HCT116 (cell line): ENCODE results near the gene AKAP12. TPM values are rescaled to one million over a fixed set of nuclear protein-coding genes. Genes with fewer than 3 reads are reported as not detected.
A peak's percentile ranks its signal among the peaks of the same experiment; 100 is the strongest.

Experiments
- ATAC-seq: fragments of 200-7000 bp; cut with Tn5 transposase; 2 replicates; pipeline ENCODE4 v1.9.1; 2020; ENCODE audit warnings: mild to moderate bottlenecking, moderate library complexity
- BruUV-seq: library from RNA; stranded (reverse); fragments of 400-500 nt; replicated peaks from 2 replicates; lab custom pipeline; 2021; lab: Mats Ljungman, UMichigan
- CTCF ChIA-PET: fragments of 300-600 bp; sonication (Branson Sonifier 250); formaldehyde crosslinking; loops from one replicate; lab custom pipeline; 2021; ENCODE audit warnings: antibody characterized with exemption; lab: Charles Lee
- POLR2A ChIA-PET: fragments of 300-600, 350-600 bp; sonication (Branson Sonifier 250); formaldehyde crosslinking; loops from one replicate; lab custom pipeline; 2021; ENCODE audit warnings: antibody characterized with exemption; lab: Charles Lee
- RAD21 ChIA-PET, 2 experiments: fragments of 300-600 bp; sonication (Branson Sonifier 250); formaldehyde crosslinking; loops; one replicate each; lab custom pipeline; 2023; ENCODE audit warnings: low total read pairs in 2 of 2; ENCODE audit not compliant: uncharacterized antibody in 2 of 2, unreplicated experiment in 2 of 2, low non-redundant PET in 1 of 2; lab: Charles Lee
- DNase-seq: peaks from one replicate; pipeline ENCODE4 v3.0.0-alpha.2; 2010; ENCODE audit warnings: low read depth, low spot score
- H2AFZ ChIP-seq: fragments of 200-600 bp; shearing (Covaris generic), sonication (generic); 2 replicates; pipeline ENCODE4 v1.6.1; 2017; ENCODE audit warnings: low read depth, mixed run types, mixed read lengths, antibody characterized with exemption, low read length; ENCODE audit not compliant: poor library complexity, severe bottlenecking
- H3K27ac ChIP-seq: 2 replicates; pipeline ENCODE4 v1.5.1; 2012; ENCODE audit warnings: low read depth, low read length
- H3K27me3 ChIP-seq: fragments of 200-600 bp; sonication (generic); 2 replicates; pipeline ENCODE4 v1.6.1; 2016; ENCODE audit warnings: mixed run types, low read length, mixed read lengths; ENCODE audit not compliant: insufficient read depth
- H3K36me3 ChIP-seq, 2 experiments: fragments of 200-500 bp in 1 of 2; fragments of 200-600 bp in 1 of 2; sonication (Bioruptor generic) in 1 of 2; sonication (generic) in 1 of 2; 2 replicates each; pipeline versions ENCODE4 v1.5.1 to v1.6.1; 2014 to 2016; ENCODE audit warnings: low read length in 2 of 2, inconsistent platforms in 1 of 2, mixed read lengths in 1 of 2, mixed run types in 1 of 2; ENCODE audit not compliant: insufficient read depth in 2 of 2, control insufficient read depth in 1 of 2
- H3K4me1 ChIP-seq, 2 experiments: fragments of 200-600 bp in 1 of 2; sonication (generic) in 1 of 2; 2 replicates each; pipeline versions ENCODE4 v1.5.1 to v1.6.1; 2012 to 2017; ENCODE audit warnings: low read length in 2 of 2, inconsistent platforms in 1 of 2, mild to moderate bottlenecking in 1 of 2, mixed read lengths in 1 of 2, mixed run types in 1 of 2, moderate library complexity in 1 of 2; ENCODE audit not compliant: insufficient read depth in 2 of 2, control insufficient read depth in 1 of 2
- H3K4me2 ChIP-seq: fragments of 200-600 bp; sonication (generic); 2 replicates; pipeline ENCODE4 v1.6.1; 2017; ENCODE audit warnings: mixed run types, low read length, mixed read lengths
- H3K4me3 ChIP-seq, 2 experiments: fragments of 200-600 bp in 1 of 2; sonication (generic) in 1 of 2; replicated peaks in 1 of 2; 2 replicates each; pipeline ENCODE4 v1.5.1; 2011 to 2016; ENCODE audit warnings: low read length in 2 of 2, control low read depth in 1 of 2, low read depth in 1 of 2, mild to moderate bottlenecking in 1 of 2, mixed read lengths in 1 of 2, mixed run types in 1 of 2
- H3K79me2 ChIP-seq: fragments of 200-600 bp; sonication (generic); 2 replicates; pipeline ENCODE4 v1.6.1; 2017; ENCODE audit warnings: mild to moderate bottlenecking, mixed run types, low read length, moderate library complexity, mixed read lengths; ENCODE audit not compliant: insufficient read depth
- H3K9ac ChIP-seq: fragments of 200-600 bp; sonication (generic); 2 replicates; pipeline ENCODE4 v1.6.1; 2016; ENCODE audit warnings: low read length, mixed read lengths
- H3K9me2 ChIP-seq: fragments of 200-600 bp; sonication (generic), shearing (Covaris generic); 2 replicates; pipeline ENCODE4 v1.6.1; 2017; ENCODE audit warnings: mixed run types, mild to moderate bottlenecking, moderate library complexity; ENCODE audit not compliant: insufficient read depth
- H3K9me3 ChIP-seq, 2 experiments: fragments of 200-500 bp in 1 of 2; fragments of 200-600 bp in 1 of 2; sonication (Bioruptor generic) in 1 of 2; sonication (generic) in 1 of 2; 2 replicates each; pipeline ENCODE4 v1.6.1; 2014 to 2017; ENCODE audit warnings: low read length in 2 of 2, mixed read lengths in 2 of 2, inconsistent platforms in 1 of 2, low read depth in 1 of 2, mild to moderate bottlenecking in 1 of 2, mixed run types in 1 of 2, moderate library complexity in 1 of 2; ENCODE audit not compliant: control insufficient read depth in 1 of 2, insufficient read depth in 1 of 2
- H4K20me1 ChIP-seq: fragments of 200-600 bp; sonication (generic), shearing (Covaris generic); 2 replicates; pipeline ENCODE4 v1.6.1; 2017; ENCODE audit warnings: mixed run types, mild to moderate bottlenecking, moderate library complexity; ENCODE audit not compliant: insufficient read depth
- CBX3 ChIP-seq: IDR thresholded peaks from 2 replicates; pipeline ENCODE4 v1.6.1; 2012; ENCODE audit warnings: low read depth
- JUND ChIP-seq: IDR thresholded peaks from 2 replicates; pipeline ENCODE4 v1.6.1; 2012
- POLR2AphosphoS5 ChIP-seq: IDR thresholded peaks from 2 replicates; pipeline ENCODE4 v1.6.1; 2011; ENCODE audit warnings: mild to moderate bottlenecking, low read depth, low read length, moderate library complexity
- SIN3A ChIP-seq: IDR thresholded peaks from 2 replicates; pipeline ENCODE4 v1.6.1; 2012; ENCODE audit warnings: low read depth
- SP1 ChIP-seq: IDR thresholded peaks from 2 replicates; pipeline ENCODE4 v1.6.1; 2012; ENCODE audit warnings: low read depth
- intact Hi-C: fragments of 100-400 bp; cut with micrococcal nuclease; formaldehyde crosslinking; loops from 2 replicates; pipeline ENCODE4 v1.10.0; 2022
- total RNA-seq: library from RNA; stranded (reverse); gene quantifications from one replicate; pipeline ENCODE4 v1.2.1, GENCODE V29; 2021; ENCODE audit not compliant: unreplicated experiment
- TF ChIP-seq, protein P1 (sequence below): IDR thresholded peaks from 2 replicates; pipeline ENCODE4 v1.6.1; 2012; ENCODE audit warnings: low read depth

The AKAP12 gene
- total RNA-seq, 1 experiment from 2014 or later: 1,220 TPM

DNA sequence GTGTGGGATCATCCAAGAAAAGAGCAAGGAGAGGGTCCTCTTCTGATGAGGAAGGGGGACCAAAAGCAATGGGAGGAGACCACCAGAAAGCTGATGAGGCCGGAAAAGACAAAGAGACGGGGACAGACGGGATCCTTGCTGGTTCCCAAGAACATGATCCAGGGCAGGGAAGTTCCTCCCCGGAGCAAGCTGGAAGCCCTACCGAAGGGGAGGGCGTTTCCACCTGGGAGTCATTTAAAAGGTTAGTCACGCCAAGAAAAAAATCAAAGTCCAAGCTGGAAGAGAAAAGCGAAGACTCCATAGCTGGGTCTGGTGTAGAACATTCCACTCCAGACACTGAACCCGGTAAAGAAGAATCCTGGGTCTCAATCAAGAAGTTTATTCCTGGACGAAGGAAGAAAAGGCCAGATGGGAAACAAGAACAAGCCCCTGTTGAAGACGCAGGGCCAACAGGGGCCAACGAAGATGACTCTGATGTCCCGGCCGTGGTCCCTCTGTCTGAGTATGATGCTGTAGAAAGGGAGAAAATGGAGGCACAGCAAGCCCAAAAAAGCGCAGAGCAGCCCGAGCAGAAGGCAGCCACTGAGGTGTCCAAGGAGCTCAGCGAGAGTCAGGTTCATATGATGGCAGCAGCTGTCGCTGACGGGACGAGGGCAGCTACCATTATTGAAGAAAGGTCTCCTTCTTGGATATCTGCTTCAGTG, 110.8 kb downstream of the AKAP12 start:
- no TSS peak for BruUV-seq
- peaks cover 93% of the 10 kb centered on the region for H3K79me2 ChIP-seq
- TF ChIP-seq JUND: no peak
- no peak for TF ChIP-seq CBX3
- 0 out of 2 replicates have a peak, but pooled peaks have one; percentile 16 for TF ChIP-seq SIN3A
- no peak for TF ChIP-seq SP1
- TF ChIP-seq, protein P1, sequence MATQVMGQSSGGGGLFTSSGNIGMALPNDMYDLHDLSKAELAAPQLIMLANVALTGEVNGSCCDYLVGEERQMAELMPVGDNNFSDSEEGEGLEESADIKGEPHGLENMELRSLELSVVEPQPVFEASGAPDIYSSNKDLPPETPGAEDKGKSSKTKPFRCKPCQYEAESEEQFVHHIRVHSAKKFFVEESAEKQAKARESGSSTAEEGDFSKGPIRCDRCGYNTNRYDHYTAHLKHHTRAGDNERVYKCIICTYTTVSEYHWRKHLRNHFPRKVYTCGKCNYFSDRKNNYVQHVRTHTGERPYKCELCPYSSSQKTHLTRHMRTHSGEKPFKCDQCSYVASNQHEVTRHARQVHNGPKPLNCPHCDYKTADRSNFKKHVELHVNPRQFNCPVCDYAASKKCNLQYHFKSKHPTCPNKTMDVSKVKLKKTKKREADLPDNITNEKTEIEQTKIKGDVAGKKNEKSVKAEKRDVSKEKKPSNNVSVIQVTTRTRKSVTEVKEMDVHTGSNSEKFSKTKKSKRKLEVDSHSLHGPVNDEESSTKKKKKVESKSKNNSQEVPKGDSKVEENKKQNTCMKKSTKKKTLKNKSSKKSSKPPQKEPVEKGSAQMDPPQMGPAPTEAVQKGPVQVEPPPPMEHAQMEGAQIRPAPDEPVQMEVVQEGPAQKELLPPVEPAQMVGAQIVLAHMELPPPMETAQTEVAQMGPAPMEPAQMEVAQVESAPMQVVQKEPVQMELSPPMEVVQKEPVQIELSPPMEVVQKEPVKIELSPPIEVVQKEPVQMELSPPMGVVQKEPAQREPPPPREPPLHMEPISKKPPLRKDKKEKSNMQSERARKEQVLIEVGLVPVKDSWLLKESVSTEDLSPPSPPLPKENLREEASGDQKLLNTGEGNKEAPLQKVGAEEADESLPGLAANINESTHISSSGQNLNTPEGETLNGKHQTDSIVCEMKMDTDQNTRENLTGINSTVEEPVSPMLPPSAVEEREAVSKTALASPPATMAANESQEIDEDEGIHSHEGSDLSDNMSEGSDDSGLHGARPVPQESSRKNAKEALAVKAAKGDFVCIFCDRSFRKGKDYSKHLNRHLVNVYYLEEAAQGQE: no peak
- TF ChIP-seq POLR2AphosphoS5: peak; percentile 4; the same call in 1 of the 2 replicates

More for the DNA sequence above, 110.8 kb downstream of the AKAP12 start:
- no peak overlapping the region for H3K4me2 ChIP-seq
- no peak overlapping the region for H2AFZ ChIP-seq
- H3K9ac ChIP-seq: no peak overlapping the region
- H3K4me3 ChIP-seq: no peak overlapping the region
- peaks cover 0 to 17% of the 10 kb centered on the region in 2 experiments; a peak in 1 of 4 replicates for H3K4me1 ChIP-seq
- peaks cover 33 to 82% of the 10 kb centered on the region in 2 experiments for H3K36me3 ChIP-seq
- H3K27me3 ChIP-seq: no peaks in the 10 kb centered on the region
- no peak for ATAC-seq
- H3K9me3 ChIP-seq: no peaks in the 10 kb centered on the region
- peaks cover 69% of the 10 kb centered on the region for H4K20me1 ChIP-seq
- DNase-seq: no peak
- H3K9me2 ChIP-seq: no peaks in the 10 kb centered on the region
- POLR2A ChIA-PET: no interaction called here
- no peak overlapping the region for H3K27ac ChIP-seq
- CTCF ChIA-PET: no interaction called here
- RAD21 ChIA-PET: no interaction called here
- intact Hi-C loops: no loop called here
